C4-2B (cell line): ENCODE results near the gene B3GALT5.

ENCODE experiments used
- H3K27ac ChIP-seq: fragments of 450-650 bp; 2 replicates; pipeline ENCODE4 v1.5.1; 2017
- CTCF ChIP-seq: fragments of 450-650 bp; conservative IDR thresholded peaks from 2 replicates; pipeline ENCODE4 v1.5.1; 2017; ENCODE audit warnings: mild to moderate bottlenecking
- ZFX ChIP-seq: fragments of 450-650 bp; IDR thresholded peaks from 2 replicates; pipeline ENCODE4 v1.6.1; 2017

The B3GALT5 gene

DNA sequence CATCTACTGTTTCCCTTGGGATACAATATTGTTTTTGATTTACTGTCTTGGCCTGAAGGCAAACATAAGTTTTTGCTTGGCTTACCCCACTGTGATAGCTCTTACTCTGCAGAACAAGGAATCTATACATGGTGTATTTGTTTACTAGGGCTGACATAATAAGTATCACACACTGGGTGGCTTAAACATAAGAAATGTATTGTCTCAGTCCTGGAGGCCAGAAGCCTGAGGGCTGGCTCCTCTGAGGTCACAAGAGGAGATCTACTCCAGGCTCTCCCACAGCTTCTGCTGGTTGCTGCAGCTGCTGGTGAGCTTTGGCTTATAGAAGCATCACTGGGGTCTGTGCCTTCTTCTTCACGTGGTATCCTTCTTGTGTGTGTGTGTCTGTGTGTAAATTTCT lies 101.6 kb downstream of the B3GALT5 start:
- H3K27ac ChIP-seq = no peak overlapping the region
- TF ChIP-seq CTCF = no peak

DNA sequence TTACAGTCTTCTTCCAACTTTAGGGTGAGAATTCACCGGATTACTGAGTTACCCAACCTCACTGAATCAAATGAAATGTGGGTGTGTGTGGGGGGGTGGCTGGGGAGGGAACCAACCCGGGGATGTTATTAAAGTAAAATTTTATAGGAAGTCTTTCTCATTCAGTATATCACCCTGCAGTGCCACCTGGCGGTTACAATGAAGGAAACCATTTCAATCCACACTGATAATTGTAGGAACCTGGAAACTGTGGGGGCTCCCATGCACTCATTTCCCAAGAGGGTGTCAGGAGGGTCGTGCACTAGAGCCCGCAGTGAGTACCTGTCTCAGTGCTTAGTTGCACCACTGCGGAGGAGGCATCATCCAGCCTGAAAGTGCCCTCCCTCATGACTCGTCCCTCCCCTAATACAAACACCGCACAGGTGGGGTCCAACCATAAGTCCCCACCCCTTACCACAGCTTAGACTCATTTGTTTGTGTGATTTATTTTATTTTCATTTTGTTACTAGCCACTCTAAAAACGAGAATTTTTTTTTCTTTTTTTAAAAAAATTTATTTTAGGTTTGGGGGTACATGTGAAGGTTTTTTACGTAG lies 103.2 kb downstream of the B3GALT5 start:
- no peak overlapping the region for H3K27ac ChIP-seq
- TF ChIP-seq ZFX (no peak), CTCF (peak; percentile 75)

- no peak overlapping the region for H3K27ac ChIP-seq
- TF ChIP-seq ZFX (no peak), CTCF (no peak; the same call in 1 of the 2 replicates)
Measured at GRCh38 chr21:39720126-39720778, 107.5 kb downstream of the B3GALT5 start.

- no peak overlapping the region for H3K27ac ChIP-seq
- TF ChIP-seq ZFX (no peak), CTCF (no peak)
Measured at GRCh38 chr21:39721885-39722284, 109.1 kb downstream of the B3GALT5 start.
